Stimulated activated CD8-positive, alpha-beta memory T cell treated with anti-CD3 and anti-CD28 coated beads, Interleukin-12 subunit alpha, Interleukin-12 subunit beta, amount 100 ng/mL, for 1 hour (primary cell): Measurements from ENCODE around the gene GFOD2.
"Not testable (repeated sequence)": the region's sequence is repeated elsewhere in the genome, so short reads cannot be mapped to it uniquely, and the experiment has no call there.

Source experiments
- DNase-seq: peaks from one replicate; pipeline ENCODE4 v3.0.0-alpha.2; 2020; ENCODE audit warnings: low read depth

GFOD2 gene

DNA sequence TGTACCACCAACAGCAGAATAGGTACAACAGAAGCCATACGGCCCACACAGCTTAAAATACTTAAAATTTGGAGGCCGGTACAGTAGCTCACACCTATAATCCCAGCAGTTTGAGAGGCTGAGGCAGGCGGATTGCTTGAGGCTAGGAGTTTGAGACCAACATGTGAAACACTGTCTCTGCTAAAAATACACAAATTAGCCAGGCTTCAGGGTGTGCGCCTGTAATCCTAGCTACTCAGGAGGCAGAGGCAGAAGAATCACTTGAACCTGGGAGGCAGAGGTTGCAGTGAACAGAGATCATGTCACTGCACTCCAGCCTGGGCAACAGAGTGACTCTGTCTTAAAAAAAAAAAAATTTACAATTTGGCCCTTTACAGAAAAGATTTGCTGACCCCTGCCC lies 17.0 kb downstream of the GFOD2 start:
- no peak for DNase-seq

DNA sequence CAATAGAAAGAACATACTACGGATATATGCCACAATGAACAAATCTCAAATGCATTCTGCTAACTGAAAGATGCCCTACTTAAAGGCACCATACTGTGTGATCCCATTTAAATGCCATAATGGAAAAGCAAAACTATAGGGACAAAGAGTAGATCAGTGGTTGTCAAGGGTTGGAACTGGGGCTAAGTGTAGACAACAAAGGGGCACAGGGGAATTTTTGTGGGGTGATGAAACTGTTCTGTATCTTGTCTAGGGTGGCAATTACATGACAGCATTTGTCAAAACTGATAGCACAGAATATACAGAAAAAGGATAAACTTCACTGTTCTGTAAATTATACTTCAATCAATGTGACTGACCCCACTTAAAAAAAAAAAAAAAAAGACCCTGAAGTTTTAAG lies 17.7 kb downstream of the GFOD2 start:
- no peak for DNase-seq

DNA sequence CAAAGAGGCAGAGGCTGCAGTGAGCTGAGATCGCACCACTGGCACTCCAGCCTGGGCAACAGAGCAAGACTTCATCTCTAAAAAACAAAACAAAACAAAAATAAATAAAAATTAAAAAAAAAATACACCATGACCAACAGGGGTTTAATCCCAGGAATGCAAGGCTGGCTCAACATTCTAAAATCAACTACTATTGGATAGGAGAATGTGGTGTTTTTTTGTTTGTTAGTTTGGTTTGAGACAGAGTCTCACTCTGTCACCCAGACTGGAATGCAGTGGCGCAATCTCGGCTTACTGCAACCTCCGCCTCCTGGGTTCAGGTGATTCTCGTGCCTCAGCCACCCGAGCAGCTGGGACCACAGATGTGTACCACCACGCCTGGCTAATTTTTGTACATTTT lies 19.9 kb downstream of the GFOD2 start:
- no peak for DNase-seq

DNA sequence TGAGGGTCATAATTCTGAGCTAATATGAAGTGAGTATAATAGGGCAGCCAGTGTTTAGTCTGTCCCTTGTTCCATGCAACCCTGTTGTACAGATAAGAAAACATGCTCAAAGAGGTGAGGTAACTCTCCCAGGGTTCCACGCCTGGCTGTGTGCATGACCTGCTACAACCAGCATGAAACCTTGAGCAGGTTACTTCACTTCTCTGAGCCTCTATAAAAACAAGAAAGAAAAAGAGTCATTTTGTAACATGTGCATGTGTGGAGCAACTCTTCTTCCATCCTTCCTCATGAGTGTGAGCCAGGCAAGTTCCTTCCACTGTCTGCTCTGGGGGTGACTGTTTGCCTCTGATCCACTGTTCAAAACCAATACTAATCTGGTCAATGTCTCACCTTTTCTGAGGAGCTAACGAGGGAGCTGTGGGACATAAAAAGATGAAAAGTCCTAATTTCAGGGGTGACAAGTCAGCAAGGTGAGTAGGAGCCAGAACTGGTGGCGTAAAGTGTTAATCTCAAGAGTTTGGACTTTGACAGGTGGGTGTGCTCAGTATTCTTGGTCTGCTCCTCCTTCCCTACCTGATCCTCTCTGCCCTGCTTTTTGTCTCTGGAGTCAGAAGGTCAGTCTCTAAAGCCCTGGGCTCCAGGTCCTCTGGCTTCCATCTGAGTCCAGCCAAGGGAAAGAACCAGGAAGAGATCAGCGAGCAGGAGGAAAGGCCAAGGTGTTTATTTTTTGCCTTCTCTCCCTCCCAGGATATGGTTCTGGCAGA lies 21.5 kb downstream of the GFOD2 start:
- DNase-seq: no peak

DNA sequence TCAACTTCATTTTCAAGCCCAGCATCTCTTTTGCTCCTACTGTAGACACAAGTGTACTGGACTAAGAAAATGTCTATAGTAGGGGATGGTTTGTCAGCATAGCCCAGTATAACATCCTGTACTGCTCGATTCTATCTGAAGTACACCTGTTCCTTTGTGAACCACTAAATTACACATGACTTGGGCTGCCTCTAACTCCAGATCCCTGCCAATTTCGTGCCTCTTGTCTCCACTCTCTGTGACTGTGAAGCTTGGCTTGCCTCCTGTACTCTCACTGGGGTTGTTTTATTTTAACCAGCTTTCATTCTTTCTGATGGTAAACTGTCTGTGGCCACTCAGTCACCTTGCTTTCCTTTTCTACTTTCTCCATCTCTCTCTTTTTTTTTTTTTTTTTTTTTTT lies 24.5 kb downstream of the GFOD2 start:
- DNase-seq: no peak

DNA sequence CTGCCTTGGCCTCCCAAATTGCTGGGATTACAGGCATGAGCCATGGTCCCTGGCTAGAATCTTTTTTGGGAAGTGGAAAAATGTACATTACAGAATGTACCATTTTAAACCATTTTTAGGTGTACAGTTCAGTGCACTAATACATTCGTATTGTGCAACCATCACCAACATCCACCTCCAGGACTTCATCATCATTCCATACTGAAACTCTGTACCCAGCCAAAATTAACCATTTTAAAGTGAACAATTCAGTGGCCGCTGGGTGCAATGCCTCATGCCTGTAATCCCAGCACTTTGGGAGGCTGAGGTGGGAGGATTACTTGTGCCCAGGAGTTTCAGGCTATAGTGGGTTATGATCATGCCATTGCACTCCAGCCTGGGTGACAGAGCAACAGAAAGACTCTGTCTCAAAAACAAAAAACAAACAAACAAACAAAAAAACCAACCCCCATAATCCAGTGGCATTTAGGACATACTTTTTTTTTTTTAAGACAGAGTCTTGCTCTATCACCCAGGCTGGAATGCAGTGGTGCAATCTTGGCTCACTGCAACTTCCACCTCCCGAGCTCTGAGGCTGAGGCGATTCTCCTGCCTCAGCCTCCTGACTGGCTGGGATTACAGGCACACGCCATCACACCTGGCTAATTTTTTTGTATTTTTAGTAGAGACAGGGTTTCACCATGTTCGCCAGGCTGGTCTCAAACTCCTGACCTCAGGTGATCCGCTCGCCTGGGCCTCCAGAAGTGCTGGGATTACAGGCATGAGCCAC lies 25.4 kb downstream of the GFOD2 start:
- not testable (repeated sequence) for DNase-seq

DNA sequence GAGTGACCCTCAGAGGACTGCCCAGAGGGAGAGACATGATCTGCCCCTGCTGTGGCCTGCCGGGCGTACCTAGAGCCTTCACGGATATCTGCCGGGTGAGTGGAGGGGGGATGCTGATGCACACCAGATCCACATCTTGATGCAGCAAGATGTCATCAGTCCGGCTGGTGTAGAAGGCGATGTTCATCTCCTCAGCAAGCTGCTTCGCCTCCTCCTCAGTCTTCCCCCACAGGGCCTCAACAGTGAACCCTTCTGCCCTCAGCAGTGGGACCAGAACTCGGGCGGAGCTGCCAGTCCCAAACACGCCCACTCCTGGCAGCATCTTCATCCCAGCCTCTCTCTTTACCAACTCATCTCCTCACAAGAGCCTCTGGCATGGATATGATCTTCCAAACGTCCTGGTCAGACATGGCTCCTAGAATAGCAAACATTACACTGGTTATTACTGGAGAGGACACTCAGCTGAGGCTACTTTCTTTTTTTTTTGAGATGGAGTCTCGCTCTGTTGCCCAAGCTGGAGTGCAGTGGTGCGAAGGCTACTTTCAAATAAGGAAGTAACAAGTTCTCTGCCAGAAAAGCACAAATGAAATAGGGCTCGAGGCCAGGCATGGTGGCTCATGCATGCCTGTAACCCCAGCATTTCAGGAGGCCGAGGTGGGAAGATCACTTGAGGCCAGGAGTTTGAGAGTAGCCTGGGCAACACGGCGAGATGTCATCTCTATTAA lies 33.6 kb downstream of the GFOD2 start:
- no peak for DNase-seq

DNA sequence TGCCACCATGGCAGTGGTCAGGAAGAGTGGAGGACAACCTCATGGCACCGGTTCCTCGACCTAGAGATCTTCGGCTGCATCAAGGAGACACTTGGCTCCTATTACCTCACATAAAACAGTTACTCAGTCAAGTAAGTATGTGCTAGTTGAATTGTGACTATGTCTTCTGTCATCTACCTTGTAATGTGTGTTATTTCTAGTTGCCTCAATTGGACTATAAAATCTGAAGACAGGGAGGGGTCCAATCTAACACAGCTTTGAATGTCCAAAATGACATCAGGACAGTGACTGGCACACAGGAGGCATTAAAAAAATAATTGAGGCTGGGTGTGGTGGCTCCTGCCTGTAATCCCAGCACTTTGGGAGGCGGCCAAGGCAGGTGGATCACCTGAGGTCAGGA lies 35.3 kb downstream of the GFOD2 start:
- DNase-seq: no peak

DNA sequence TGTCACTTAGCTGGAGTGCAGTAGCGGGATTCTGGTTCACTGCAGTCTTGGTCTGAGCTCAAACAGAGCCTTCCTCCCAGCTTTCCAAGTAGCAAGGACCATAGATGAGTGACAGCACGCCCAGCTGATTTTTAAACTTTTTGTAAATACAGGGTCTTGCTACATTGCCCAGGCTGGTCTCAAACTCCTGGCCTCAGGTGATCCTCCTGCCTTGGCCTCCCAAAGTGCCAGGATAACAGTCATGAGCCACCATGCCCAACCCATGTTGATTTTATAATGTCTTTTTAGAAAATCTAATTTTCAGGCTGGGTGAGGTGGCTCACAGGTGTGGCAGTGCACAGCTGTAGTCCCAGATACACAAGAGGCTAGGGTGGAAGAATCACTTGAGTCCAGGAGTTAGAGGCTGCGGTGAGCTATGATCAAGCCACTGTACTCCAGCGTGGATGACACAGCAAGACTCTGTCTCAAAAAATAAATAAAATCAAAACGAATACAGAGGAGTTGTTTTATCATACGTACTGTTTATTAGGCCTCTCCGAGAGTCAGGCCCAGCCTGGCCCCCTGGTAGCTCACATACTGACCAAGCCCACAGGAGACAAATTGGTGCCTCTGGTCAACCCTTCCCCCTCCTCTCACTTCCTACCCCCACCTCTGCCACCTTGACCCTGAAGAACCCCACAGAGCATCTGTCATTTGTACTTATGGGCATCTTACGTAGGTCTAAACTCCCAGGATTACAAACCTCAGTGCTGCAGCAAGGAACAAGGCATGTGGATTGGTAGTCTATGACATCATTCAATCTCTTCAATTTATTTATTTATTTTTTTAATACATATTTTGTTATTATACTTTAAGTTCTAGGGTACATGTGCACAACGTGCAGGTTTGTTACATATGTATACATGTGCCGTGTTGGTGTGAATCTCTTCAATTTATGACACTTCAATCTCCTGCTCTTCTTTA lies 38.9 kb downstream of the GFOD2 start:
- DNase-seq: no peak

DNA sequence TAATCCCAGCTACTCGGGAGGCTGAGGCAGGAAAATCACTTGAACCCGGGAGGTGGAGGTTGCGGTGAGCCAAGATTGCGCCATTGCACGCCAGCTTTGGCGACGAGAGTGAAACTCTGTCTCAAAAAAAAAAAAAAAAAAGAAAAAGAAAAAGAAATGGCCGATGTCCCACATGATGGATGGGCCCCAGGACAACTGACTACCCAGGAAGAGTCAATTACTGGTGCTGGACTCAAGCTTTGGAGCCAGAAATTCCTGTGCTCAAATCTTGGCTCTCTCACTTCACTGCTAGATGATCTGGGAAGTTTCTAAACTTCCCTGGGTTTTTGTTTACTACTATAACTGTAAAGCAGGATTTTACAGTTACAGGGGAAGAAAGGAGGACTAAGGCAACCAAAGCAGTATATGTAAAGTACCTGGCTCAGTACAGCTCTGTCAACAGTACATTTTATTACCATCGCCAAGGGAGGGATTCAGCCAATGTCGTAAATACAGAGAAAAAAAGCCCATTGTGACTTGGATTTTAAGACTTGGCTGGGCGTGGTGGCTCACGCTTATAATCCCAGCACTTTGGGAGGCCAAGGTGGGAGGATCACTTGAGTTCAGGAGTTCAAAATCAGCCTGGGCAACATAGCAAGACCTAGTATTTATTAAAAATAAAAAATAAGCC lies 40.6 kb downstream of the GFOD2 start:
- no peak for DNase-seq

DNA sequence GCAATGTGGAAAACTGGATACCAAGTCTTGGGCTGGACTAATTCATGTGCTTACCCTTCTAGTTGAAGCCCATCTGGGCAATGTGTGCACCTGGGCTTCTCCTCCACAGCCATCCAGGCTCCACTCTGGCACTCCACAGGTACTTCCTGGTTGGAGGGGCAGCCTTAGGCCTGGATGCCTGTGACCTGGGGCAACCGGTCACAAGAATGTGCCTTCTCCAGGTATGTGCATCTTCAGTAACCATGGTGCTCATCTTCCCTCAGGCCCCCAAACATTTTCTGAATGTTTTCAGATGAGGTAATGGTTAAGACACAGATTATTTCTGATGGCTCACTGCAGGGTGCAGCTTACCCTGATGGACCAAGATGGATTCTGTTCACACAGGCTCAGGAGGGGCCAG lies 41.4 kb downstream of the GFOD2 start:
- no peak for DNase-seq

DNA sequence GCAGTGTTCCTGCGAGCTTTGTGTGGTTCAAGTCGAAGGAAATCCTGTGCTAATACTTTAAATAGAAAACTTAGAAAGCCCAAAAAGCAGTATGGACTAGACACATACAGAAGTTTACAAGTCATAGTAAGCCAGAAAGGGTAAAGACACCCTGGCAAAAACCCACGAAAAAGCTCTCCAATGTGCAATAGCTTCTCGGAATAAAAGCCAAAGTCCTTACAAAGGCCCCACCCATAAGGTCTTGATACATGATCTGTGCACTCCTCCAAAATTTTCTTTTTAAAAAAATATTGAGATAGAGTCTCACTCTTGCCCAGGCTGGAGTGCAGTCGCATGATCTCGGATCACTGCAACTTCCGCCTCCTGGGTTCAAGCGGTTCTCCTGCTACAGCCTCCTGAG lies 42.2 kb downstream of the GFOD2 start:
- no peak for DNase-seq

DNA sequence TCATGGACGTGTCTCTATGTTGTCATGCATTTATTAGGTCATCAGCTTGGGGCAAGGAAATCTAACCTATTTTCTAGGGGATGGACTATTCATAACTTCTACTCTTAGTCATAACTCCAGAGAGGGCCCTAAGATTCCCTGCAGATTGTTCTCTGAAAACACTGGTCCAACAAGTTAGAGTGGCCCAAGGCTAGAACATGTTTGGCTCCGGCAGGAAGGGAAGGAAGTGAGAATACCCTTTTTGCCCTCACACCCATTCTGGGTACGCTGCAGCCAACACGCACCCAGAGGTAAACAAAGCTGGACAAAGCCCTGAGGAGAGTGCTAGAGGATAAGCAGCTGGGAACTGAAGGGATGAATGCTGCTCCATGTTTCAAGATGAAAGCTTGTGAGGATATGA lies 42.6 kb downstream of the GFOD2 start:
- no peak for DNase-seq

DNA sequence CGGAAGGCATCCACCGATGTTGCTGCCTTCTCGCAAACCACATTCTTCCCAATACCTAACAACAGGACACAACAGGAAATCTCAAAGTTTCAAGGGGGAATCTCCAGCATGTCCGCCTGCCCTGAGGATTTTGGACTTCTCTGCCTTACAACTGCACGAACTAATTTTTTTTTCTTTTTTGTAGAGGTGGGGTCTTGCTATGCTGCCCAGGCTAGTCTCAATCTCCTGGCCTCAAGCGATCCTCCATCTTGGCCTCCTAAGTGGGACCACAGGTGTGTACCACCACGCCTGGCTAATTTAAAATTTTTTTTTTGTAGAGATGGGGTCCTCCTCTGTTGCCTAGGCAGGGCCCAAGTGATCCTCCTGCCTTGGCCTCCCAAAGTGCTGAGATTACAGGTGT lies 43.1 kb downstream of the GFOD2 start:
- DNase-seq: no peak

DNA sequence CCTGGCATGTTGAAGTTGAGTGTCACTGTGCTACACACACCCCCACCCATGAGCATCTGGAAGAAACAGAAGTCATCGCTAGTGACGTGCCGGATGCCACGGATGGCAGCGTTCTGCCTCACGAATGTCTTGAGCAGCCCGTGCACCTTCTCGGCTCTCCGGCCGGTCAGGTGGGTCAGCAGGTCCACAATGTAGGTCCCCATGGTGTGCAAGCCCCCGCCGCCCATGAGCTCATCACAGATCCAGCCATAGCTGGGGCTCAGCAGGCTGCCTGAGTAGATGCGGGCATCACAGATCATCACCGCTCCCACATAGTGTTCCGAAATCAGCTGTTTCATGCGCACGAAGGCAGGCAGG lies 43.6 kb downstream of the GFOD2 start:
- no peak for DNase-seq

DNA sequence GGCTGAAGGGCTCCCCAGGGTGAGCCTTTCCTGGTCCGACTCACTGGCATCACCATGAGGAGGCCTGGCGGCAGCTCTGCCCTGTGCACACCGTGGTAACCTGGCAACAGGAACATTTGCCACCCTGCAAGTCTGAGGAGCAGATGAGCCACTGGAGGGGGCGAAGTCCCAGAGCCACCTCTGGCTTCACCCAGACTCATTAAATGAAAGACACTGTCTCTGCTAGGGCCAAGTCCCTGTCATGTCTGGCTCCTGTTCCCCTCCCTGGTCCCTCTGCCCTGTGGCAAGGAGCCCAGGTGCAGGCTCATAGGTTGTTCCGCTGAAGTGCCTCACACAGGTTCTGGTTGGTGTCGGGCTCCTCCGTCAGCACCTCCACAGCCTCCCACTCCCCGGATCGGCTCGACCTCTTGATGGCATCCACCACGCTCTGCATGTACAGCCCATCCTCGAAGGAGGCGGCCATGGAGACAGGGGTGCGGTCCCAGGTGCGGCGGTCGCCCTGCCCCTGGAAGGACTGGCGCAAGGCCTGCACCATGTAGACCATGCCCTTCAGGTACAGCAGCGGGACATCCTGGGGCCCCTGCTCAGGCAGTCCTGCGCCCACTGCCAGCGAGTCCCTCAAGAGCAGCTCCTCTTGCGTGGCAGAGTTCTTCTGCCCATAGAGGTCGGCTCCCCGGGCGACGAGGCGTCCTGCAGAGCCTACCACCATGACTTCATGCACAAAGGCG lies 44.1 kb downstream of the GFOD2 start:
- DNase-seq: no peak

DNA sequence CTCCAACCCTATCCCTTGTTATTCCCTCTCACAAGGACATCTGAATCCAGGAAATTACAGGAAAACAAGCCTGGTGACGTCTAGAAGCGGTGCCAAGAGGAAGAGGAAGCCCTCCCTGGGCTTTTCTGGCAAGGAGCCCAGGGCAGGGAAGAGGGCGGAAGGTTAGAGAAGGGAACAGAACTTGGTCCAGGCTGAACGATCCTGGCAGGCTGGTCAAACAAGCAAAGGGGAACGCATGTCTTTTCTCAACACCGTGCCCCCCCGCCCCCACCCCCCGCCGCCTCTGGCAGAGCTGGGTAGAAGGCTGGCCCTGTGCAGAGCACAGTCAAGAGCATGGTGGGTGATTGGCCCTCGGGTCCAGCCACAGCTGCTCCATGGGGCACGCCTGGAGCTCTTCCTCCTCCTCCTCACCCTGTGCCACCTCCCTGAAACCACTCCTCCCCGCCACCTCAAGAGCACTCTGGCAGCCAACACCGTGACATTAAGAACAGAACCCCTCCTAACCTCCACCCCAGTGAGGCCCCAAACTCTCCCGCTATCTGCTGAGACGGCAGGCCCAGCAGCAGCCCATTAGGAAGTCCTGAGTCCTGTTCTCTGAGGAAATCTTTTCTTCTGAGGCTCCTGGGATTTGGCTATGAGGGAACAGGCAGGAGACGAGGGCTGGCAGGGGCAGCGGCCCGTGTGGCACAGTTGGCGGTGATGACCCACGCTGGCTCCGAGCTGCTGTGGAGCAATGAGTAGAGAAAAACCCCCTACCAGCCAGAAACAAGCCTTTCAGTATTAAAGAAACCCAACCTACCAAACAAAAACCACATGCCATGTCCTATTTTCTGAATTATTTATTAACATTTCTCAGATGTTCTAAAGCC lies 45.2 kb downstream of the GFOD2 start:
- no peak for DNase-seq

DNA sequence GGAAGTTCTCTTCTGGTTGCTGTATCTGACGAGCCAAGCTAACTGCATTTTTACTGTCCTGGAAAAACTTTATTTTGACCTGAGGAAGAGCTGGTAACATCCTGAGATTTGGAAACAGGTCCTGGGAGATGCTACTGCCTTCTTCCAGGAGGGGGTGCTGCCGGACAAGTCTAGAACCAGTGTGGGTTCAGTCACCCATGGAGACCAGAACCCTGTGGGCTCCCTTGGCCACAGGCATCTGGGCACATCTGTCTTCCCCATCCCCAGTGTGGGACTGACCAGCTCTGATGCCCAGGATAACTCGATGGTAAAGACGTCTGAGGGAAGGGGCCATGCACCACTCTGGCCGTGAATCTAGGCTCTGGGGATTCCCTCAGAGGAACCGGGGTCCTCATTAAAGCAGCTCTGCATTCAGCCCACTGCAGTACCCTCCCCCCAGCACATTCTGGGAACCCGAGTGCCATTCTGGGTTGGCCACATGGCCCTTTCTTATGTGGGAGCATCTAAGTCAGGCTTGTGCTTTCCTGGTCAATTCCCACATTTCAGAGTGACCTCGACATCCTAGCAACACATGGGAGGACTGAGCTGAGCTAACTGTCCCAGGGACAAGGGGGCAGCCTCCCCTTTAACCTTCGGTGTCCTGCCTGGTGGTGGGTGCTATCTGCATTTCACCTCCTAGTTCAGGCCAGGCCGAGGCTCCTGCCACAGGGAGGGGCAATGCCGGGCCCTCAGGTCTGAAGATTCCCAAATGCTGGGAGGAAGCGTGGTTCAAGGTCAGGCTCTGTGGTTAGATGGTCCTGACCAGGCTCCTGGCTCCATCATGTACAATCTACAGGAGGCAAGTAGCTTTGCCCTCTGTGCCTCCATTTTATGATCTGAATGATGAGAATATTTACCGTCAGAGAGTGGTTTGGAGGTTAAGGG lies 46.1 kb downstream of the GFOD2 start:
- DNase-seq: no peak

DNA sequence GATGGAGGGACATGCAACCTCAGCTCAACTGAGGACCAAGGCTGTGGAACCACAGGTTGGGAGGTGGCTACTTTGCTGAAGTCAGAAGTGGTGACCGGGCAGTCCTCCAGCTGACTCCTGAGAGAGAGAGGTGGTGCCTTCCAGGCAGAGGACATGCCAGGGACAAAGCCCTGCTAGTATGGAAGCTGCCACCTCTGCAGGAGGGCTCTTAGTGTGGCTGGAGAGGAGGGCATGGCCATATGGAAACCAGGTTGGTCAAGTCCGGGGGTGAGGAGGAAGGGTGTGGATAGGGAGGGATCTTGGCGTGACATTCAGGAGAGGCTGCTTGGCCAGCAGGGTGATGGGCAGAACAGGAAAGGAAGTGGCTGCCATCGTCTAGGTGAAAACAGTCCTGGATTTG lies 46.8 kb downstream of the GFOD2 start:
- no peak for DNase-seq
